Vagina (tissue), 2 donors: ENCODE data around the gene BAX. TPM values are rescaled to one million over a fixed set of nuclear protein-coding genes. Genes with fewer than 3 reads are reported as not detected.

ENCODE experiments used
- DNase-seq, 2 donors: peaks; one replicate each; pipeline ENCODE4 v3.0.0-alpha.2; 2017; ENCODE audit errors: extremely low spot score in 2 of 2
- H3K27ac ChIP-seq: fragments of 200-600 bp; sonication (generic); one replicate; pipeline ENCODE4 v1.5.1; 2019
- H3K27me3 ChIP-seq: fragments of 200-600 bp; sonication (generic); one replicate; pipeline ENCODE4 v1.5.1; 2019
- H3K36me3 ChIP-seq, 2 donors: fragments of 200-600 bp; sonication (generic); one replicate each; pipeline ENCODE4 v1.5.1; 2017 to 2019
- H3K4me1 ChIP-seq: fragments of 200-600 bp; sonication (generic); one replicate; pipeline ENCODE4 v1.5.1; 2019
- H3K4me3 ChIP-seq, 2 donors: fragments of 200-600 bp; sonication (generic); 1 replicate in 1 of 2; 2 replicates in 1 of 2; pipeline ENCODE4 v1.5.1; 2016 to 2019
- H3K9me3 ChIP-seq: fragments of 200-600 bp; sonication (generic); one replicate; pipeline ENCODE4 v1.5.1; 2019
- POLR2A ChIP-seq, 2 donors: fragments of 450-650 bp; IDR thresholded peaks; one replicate each; pipeline ENCODE4 v1.6.1; 2017; ENCODE audit warnings: antibody characterized with exemption in 2 of 2, mild to moderate bottlenecking in 2 of 2, moderate library complexity in 2 of 2
- POLR2AphosphoS5 ChIP-seq, 2 donors: sonication (generic); formaldehyde crosslinking; IDR thresholded peaks; one replicate each; pipeline ENCODE4 v1.9.0; 2017; ENCODE audit warnings: antibody characterized with exemption in 2 of 2, mild to moderate bottlenecking in 2 of 2, low read depth in 1 of 2; ENCODE audit not compliant: insufficient read depth in 1 of 2
- intact Hi-C: fragments of 100-400 bp; cut with DNase I; formaldehyde crosslinking; loops from one replicate; pipeline ENCODE4 v1.15.1; 2023
- total RNA-seq: library from RNA; depleted of rRNA; stranded (reverse); fragments of >200 nt; gene quantifications from one replicate; pipeline ENCODE4 v1.2.3, GENCODE V29; 2016
- TF ChIP-seq, protein P1 (sequence below), 3 experiments: fragments of 450-650 bp in 2 of 3; fragments of 200-600 bp in 1 of 3; sonication (generic) in 1 of 3; IDR thresholded peaks; one replicate each; pipeline ENCODE4 v1.5.1; 2017 to 2019; ENCODE audit warnings: antibody characterized with exemption in 3 of 3, mild to moderate bottlenecking in 2 of 3, moderate library complexity in 2 of 3

BAX gene
- total RNA-seq, 1 donor from 2014 or later = 52.3 TPM

DNA sequence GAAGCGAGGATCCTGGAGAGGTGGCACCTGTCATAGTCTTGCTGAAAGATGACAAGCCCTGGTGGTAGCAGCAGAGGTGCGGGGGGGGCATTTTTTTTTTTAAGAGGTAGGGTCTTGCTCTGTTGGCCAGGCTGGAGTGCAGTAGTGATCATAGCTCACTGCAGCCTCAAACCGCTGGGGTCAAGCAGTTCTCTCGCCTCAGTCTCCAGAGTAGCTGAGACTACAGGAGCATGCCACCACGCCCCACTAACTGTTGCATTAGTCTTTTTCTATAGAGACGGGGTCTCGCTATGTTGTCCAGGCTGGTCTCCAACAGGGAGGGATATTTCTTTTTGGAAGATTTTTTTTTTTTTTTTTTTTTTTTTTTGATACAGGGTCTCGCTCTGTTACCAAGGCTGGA lies 3.3 kb downstream of the BAX start:
- intact Hi-C loops = no loop called here
- TF ChIP-seq POLR2A (IDR thresholded peaks at IDR 0.05) (no peak), POLR2AphosphoS5 (IDR thresholded peaks at IDR 0.05; ENCODE audit: insufficient read depth in 1 of 2, low read depth in 1 of 2) (no peak)
- TF ChIP-seq, protein P1, sequence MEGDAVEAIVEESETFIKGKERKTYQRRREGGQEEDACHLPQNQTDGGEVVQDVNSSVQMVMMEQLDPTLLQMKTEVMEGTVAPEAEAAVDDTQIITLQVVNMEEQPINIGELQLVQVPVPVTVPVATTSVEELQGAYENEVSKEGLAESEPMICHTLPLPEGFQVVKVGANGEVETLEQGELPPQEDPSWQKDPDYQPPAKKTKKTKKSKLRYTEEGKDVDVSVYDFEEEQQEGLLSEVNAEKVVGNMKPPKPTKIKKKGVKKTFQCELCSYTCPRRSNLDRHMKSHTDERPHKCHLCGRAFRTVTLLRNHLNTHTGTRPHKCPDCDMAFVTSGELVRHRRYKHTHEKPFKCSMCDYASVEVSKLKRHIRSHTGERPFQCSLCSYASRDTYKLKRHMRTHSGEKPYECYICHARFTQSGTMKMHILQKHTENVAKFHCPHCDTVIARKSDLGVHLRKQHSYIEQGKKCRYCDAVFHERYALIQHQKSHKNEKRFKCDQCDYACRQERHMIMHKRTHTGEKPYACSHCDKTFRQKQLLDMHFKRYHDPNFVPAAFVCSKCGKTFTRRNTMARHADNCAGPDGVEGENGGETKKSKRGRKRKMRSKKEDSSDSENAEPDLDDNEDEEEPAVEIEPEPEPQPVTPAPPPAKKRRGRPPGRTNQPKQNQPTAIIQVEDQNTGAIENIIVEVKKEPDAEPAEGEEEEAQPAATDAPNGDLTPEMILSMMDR (IDR thresholded peaks at IDR 0.05) = no peak
- Histone ChIP-seq H3K36me3 (peaks cover 0 to 4% of the 10 kb centered on the region in 2 donors), H3K9me3 (no peaks in the 10 kb centered on the region), H3K27ac (no peak overlapping the region), H3K27me3 (no peaks in the 10 kb centered on the region), H3K4me3 (no peak overlapping the region), H3K4me1 (peaks cover 30% of the 10 kb centered on the region)
- no peak for DNase-seq

DNA sequence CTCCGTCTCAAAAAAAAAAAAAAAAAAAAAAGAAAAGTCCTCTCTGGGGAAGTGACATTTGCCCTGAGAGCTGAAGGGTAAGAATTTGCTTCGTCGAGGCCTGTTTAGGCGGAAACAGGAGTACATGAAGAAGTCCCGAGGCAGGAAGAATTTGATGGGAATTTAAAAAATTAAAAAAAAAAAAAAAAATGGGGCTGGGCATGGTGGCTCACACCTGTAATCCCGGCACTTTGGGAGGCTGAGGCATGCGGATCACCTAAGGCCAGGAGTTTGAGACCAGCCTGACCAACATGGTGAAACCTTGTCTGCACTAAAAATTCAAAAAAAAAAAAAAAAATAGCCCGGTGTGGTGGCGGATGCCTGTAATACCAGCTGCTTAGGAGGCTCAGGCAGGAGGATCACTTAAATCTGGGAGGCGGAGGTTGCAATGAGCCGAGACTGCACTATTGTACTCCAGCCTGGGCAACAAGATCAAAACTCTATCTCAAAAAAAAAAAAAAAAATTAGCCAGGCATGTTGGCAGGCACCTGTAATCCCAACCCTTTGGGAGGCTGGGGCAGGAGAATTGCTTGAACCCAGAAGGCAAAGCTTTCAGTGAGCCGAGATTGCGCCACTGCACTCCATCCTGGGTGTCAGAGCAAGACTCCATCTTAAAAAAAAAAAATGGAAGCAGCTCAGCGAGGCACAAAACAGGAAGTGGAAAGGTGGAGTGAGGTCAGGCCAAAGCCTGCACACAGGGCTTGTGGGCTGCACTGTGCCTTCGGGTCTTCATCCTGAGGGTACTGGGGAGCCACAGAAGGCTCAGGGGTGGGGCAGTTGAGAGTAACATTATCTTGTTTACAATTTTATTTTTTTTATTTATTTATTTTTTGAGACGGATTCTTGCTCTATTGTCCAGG lies 4.9 kb downstream of the BAX start:
- H3K27ac ChIP-seq = no peak overlapping the region
- no peak for DNase-seq
- TF ChIP-seq, protein P1 (IDR thresholded peaks at IDR 0.05) = no peak
- TF ChIP-seq POLR2AphosphoS5 (IDR thresholded peaks at IDR 0.05; ENCODE audit: insufficient read depth in 1 of 2, low read depth in 1 of 2) = no peak
- no peak for TF ChIP-seq POLR2A (IDR thresholded peaks at IDR 0.05)
- no peaks in the 10 kb centered on the region for H3K27me3 ChIP-seq
- peaks cover 0 to 4% of the 10 kb centered on the region in 2 donors for H3K36me3 ChIP-seq
- no peaks in the 10 kb centered on the region for H3K9me3 ChIP-seq
- no peak overlapping the region for H3K4me3 ChIP-seq
- intact Hi-C loops = loop anchor here (10.0 kb wide), 2 partner anchors 85 to 325 kb away; partner anchors contain the start of genes DBP and PPP1R15A
- H3K4me1 ChIP-seq = peaks cover 41% of the 10 kb centered on the region

DNA sequence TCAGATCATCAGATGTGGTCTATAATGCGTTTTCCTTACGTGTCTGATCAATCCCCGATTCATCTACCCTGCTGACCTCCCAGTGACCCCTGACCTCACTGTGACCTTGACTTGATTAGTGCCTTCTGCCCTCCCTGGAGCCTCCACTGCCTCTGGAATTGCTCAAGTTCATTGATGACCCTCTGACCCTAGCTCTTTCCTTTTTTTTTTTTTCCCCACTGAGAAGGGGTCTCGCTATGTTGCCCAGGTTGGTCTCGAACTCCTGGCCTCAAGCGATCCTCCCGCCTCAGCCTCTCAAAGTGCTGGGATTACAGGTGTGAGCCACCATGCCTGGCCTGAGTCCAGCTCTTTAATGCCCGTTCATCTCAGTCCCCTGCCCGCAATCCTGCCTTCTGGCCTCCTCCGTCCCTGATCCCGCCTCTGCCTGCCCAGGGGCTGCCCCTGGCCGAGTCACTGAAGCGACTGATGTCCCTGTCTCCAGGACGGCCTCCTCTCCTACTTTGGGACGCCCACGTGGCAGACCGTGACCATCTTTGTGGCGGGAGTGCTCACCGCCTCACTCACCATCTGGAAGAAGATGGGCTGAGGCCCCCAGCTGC lies 6.5 kb downstream of the BAX start:
- Histone ChIP-seq H3K4me1 (peaks cover 35% of the 10 kb centered on the region), H3K27ac (peak overlapping the region; percentile 96), H3K27me3 (no peaks in the 10 kb centered on the region), H3K36me3 (peaks cover 0 to 4% of the 10 kb centered on the region in 2 donors), H3K9me3 (no peaks in the 10 kb centered on the region), H3K4me3 (no peak overlapping the region)
- intact Hi-C loops = loop anchor here (10.0 kb wide), 2 partner anchors 86 to 326 kb away; partner anchors contain the start of genes DBP and PPP1R15A
- TF ChIP-seq POLR2AphosphoS5 (IDR thresholded peaks at IDR 0.05; ENCODE audit: insufficient read depth in 1 of 2, low read depth in 1 of 2) (no peak), POLR2A (IDR thresholded peaks at IDR 0.05) (no peak)
- no peak for DNase-seq

DNA sequence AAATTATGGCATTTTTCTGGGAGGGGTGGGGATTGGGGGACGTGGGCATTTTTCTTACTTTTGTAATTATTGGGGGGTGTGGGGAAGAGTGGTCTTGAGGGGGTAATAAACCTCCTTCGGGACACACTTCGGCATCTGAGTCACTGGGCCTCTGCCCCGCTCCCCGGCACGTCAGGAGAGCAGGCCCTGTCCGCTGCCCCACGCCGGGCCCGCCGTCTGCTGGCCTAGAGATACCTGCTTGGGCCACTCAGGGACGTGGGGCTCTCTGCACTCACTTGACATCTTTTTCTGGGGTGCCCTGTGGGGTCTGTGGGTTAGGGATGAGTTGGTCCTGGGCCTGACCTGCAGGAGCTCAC lies 7.0 kb downstream of the BAX start:
- no peaks in the 10 kb centered on the region for H3K9me3 ChIP-seq
- H3K4me1 ChIP-seq = peaks cover 38% of the 10 kb centered on the region
- peaks cover 0 to 5% of the 10 kb centered on the region in 2 donors for H3K36me3 ChIP-seq
- H3K27ac ChIP-seq = peak overlapping the region; percentile 96
- no peaks in the 10 kb centered on the region for H3K27me3 ChIP-seq
- H3K4me3 ChIP-seq = no peak overlapping the region
- DNase-seq = no peak
- TF ChIP-seq POLR2A (IDR thresholded peaks at IDR 0.05) = no peak
- TF ChIP-seq, protein P1 (IDR thresholded peaks at IDR 0.05) = no peak
- no peak for TF ChIP-seq POLR2AphosphoS5 (IDR thresholded peaks at IDR 0.05; ENCODE audit: insufficient read depth in 1 of 2, low read depth in 1 of 2)
- intact Hi-C loops = loop anchor here (10.0 kb wide), 2 partner anchors 87 to 327 kb away; partner anchors contain the start of genes DBP and PPP1R15A

DNA sequence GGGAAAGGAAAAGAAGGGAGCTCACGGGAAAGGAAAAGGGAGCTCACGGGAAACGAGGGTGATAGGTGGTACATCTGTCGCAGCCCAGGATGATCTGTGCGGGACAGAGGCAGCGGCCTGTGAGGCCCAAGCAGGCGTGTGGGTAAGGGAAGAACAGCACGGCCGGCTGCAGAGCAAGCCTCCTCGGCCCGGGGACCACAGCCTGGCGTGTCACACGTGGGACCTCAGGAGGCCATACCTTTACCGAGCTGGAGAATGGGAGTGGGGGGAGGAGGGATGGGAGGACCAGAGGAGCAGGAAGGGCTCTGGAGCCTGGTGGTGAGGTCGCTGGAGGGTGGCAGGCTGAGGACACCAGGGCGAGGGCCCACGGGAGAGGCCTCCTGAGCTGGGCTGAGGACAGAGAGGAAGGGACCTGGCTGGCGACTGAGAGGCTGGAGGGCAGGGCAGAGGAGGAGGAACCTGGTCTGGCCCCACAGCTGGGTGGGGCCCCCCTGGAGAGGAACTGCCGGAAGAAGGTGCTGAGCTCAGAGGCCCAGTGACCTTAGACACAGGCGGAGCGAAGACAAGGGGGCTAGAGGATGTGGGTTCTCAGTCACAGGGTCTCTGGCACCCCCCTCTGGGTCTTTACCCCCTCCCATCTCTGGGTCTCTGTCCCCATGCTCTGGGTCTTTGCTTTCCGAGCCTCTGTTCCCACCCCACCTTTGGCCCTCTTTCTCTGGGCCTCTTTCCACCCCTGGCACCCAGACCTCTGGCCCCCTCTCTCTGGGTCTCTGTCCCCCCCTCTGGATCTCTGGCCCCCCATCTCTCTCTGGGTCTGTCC lies 7.6 kb downstream of the BAX start:
- intact Hi-C loops = loop anchor here (10.0 kb wide), 2 partner anchors 87 to 327 kb away; partner anchors contain the start of genes DBP and PPP1R15A
- Histone ChIP-seq H3K27me3 (no peaks in the 10 kb centered on the region), H3K9me3 (no peaks in the 10 kb centered on the region), H3K36me3 (peaks cover 0 to 8% of the 10 kb centered on the region in 2 donors), H3K4me3 (no peak overlapping the region), H3K27ac (peak overlapping the region; percentile 96), H3K4me1 (peaks cover 44% of the 10 kb centered on the region)
- DNase-seq = peak in 1 of 2 donors; percentile 87
- TF ChIP-seq POLR2A (IDR thresholded peaks at IDR 0.05) (peak in 1 of 2 donors; percentile 36), POLR2AphosphoS5 (IDR thresholded peaks at IDR 0.05; ENCODE audit: insufficient read depth in 1 of 2, low read depth in 1 of 2) (no peak)
